RWPE1 (cell line): ENCODE data around the gene PTPN1.

Source experiments
- CTCF ChIA-PET: fragments of 350-600 bp; sonication (Branson Sonifier 250); formaldehyde crosslinking; extraction: SDS; loops from one replicate; lab custom pipeline; 2021; lab: Yijun Ruan, JAX
- POLR2A ChIA-PET: fragments of 400-600 bp; formaldehyde crosslinking; extraction: SDS; loops from one replicate; lab custom pipeline; 2020; ENCODE audit warnings: antibody characterized with exemption; ENCODE audit not compliant: low non-redundant PET; lab: Yijun Ruan, JAX
- DNase-seq: peaks from one replicate; pipeline ENCODE4 v3.0.0; 2012; ENCODE audit warnings: low spot score
- H3K27ac ChIP-seq: fragments of 450-650 bp; 2 replicates; pipeline ENCODE4 v1.5.1; 2017
- CTCF ChIP-seq: fragments of 450-650 bp; conservative IDR thresholded peaks from 2 replicates; pipeline ENCODE4 v1.5.1; 2017; ENCODE audit warnings: low read depth, mild to moderate bottlenecking

The PTPN1 gene

GRCh38 chr20:50523552-50524167 is 13.5 kb downstream of the PTPN1 start:
- TF ChIP-seq CTCF, result no peak
- no peak for DNase-seq
- no peak overlapping the region for H3K27ac ChIP-seq
- ChIA-PET POLR2A (no interaction called here), CTCF (interaction anchor here (0.5 to 0.7 kb wide), 2 partner anchors 267 to 403 kb away, joined by 3 to 8 read pairs; no protein-coding TSS in a partner anchor)

- ChIA-PET POLR2A (no interaction called here), CTCF (interaction anchor here (0.6 to 0.9 kb wide), 2 partner anchors 63 to 192 kb away, joined by 4 to 6 read pairs; no protein-coding TSS in a partner anchor)
- H3K27ac ChIP-seq, result no peak overlapping the region
- no peak for DNase-seq
- no peak for TF ChIP-seq CTCF
These were observed 15.5 kb downstream of the PTPN1 start for GRCh38 chr20:50525681-50526080.

- no peak for TF ChIP-seq CTCF
- CTCF ChIA-PET, result interaction anchor here (0.6 to 1.2 kb wide), 4 partner anchors 15 to 779 kb away, joined by 3 to 6 read pairs (median 4); no protein-coding TSS in a partner anchor
- no peak for DNase-seq
- peak overlapping the region; percentile 22 for H3K27ac ChIP-seq
- POLR2A ChIA-PET, result no interaction called here
These were observed 16.3 kb downstream of the PTPN1 start for GRCh38 chr20:50526403-50526989.

GRCh38 chr20:50527068-50527605 is 17.0 kb downstream of the PTPN1 start:
- ChIA-PET POLR2A (no interaction called here), CTCF (interaction anchor here (0.7 to 1.2 kb wide), 2 partner anchors 16 to 780 kb away, joined by 3 to 5 read pairs; no protein-coding TSS in a partner anchor)
- peak overlapping the region; percentile 22 for H3K27ac ChIP-seq
- TF ChIP-seq CTCF, result no peak
- no peak for DNase-seq

- H3K27ac ChIP-seq, result peak overlapping the region; percentile 32
- no peak for DNase-seq
- POLR2A ChIA-PET, result no interaction called here
- no peak for TF ChIP-seq CTCF
- CTCF ChIA-PET, result no interaction called here
These were observed 17.9 kb downstream of the PTPN1 start for GRCh38 chr20:50528129-50528528.

- DNase-seq, result no peak
- no peak for TF ChIP-seq CTCF
- H3K27ac ChIP-seq, result no peak overlapping the region; the same call in 1 of the 2 replicates
- CTCF ChIA-PET, result interaction anchor here (0.6 to 1.2 kb wide), 2 partner anchors 11 to 47 kb away, joined by 5 to 6 read pairs; no protein-coding TSS in a partner anchor
- POLR2A ChIA-PET, result no interaction called here
These were observed 18.7 kb downstream of the PTPN1 start for GRCh38 chr20:50528804-50529351.
